GM19238 (cell line): Measurements from ENCODE around the gene ATP1A2.
A peak's percentile ranks its signal among the peaks of the same experiment; 100 is the strongest.

ENCODE experiments used
- DNase-seq: peaks from one replicate; pipeline ENCODE4 v3.0.0; 2011; ENCODE audit warnings: low spot score; ENCODE audit not compliant: insufficient read length

Gene ATP1A2

GRCh38 chr1:160115545-160116282 lies at the start of gene ATP1A2:
Gene ATP1A2 (plus strand): TSS chr1:160115759. CDS start chr1:160115862, 103 bp downstream.
- no peak for DNase-seq

GRCh38 chr1:160066829-160067745 lies 48.5 kb upstream of the ATP1A2 start:
- DNase-seq, result no peak

- DNase-seq, result no peak
These were observed 47.3 kb upstream of the ATP1A2 start for GRCh38 chr1:160068225-160068624.

GRCh38 chr1:160069460-160070231 lies 45.9 kb upstream of the ATP1A2 start, which contains the start of gene KCNJ10:
Gene KCNJ10 (minus strand): TSS chr1:160070160. CDS start chr1:160042532, 27,628 bp downstream.
- DNase-seq, result no peak

- DNase-seq, result peak; percentile 59
These were observed 45.1 kb upstream of the ATP1A2 start for GRCh38 chr1:160070243-160071163.

DNA sequence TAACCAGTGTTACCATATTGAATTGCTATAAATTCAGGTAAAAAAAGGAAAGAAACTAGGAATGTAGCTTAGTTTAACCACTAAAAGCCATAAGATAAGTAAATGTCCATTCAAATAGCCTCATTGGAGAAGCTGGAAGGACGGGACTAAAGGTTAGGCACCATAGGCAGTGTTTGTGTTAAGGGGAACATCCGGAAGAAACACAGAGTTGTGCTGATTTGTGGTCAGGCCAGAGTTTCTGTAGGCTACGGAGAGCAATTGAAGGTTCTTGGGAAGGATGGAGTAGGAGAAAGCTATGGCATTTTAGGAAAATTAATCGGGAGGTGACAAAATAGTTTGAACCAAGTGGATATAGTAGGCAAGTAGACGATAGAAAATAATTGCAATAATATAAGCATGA lies 44.3 kb upstream of the ATP1A2 start:
- DNase-seq, result no peak

- no peak for DNase-seq
These were observed 40.7 kb upstream of the ATP1A2 start for GRCh38 chr1:160074865-160075264.

- no peak for DNase-seq
These were observed 39.7 kb upstream of the ATP1A2 start for GRCh38 chr1:160075836-160076235.

DNA sequence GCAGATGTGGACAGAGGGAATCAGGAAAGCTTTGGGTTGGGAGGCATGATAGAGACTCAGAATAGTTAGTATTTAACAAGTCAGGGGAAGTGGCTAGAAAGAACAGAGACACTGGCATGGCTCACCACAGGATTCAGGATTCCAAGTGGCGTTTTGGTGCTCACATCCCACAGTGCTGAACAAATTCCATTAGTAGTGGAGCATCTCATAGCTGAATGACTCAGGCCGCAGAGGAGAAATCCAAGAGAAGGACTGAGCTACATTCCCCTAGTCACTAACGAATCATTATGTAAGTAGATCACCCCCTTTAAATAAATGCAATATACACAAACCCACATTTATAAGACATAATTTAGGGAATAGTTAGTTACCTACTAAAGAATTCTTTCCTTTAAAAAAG lies 39.3 kb upstream of the ATP1A2 start:
- DNase-seq, result no peak

DNA sequence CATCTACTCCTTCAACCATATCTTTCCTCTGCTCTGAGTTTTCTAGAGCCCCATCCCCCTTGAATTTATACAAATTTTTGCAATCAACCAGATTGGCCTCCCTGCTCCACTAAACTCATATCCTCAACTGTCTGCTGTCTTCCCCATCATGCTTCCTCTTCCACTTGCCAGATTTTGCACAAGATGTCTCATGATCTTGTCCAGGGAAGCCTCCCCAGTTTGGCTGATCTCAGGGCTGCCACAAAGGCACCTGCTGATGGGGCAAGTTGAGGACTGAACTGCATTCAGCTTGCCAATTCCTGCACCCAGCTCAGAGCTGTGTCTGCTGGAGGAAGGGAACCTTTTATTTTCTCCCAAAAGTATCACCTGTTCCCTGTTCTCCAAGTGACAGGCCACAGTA lies 38.1 kb upstream of the ATP1A2 start:
- no peak for DNase-seq

DNA sequence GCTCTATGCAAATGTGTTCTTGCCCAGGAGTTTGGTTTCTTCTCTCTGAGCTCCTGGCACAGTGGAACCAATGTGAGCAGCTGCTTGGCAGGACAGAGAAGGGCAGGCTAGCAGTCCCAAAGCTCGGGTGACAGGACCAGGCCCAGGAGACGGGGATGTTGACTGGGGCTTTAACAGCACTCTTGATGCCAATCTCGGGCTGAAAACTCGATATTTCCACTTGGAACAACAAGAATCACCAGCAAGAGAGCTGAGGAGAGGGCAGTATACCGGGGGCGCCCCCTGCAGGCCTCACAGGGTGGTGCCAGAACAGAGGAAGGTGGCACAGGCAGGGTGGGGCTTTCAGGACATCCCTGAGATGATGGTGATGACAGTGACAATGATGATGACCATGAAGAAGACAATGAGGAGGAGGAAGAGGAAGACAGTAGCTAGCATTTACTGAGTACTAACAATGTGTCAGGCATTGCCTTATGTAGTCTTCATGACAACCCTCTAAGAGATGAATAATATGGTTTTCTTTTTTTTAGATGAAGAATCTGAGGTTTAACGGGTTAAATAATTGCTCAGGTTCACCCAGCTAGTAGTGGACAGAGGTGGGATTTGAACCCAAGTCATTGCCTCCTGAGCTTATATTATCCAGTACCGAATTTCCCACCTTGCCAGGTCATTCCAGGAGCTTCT lies 36.9 kb upstream of the ATP1A2 start:
- DNase-seq, result peak; percentile 64

GRCh38 chr1:160079448-160079847 lies 36.1 kb upstream of the ATP1A2 start:
- DNase-seq, result no peak

DNA sequence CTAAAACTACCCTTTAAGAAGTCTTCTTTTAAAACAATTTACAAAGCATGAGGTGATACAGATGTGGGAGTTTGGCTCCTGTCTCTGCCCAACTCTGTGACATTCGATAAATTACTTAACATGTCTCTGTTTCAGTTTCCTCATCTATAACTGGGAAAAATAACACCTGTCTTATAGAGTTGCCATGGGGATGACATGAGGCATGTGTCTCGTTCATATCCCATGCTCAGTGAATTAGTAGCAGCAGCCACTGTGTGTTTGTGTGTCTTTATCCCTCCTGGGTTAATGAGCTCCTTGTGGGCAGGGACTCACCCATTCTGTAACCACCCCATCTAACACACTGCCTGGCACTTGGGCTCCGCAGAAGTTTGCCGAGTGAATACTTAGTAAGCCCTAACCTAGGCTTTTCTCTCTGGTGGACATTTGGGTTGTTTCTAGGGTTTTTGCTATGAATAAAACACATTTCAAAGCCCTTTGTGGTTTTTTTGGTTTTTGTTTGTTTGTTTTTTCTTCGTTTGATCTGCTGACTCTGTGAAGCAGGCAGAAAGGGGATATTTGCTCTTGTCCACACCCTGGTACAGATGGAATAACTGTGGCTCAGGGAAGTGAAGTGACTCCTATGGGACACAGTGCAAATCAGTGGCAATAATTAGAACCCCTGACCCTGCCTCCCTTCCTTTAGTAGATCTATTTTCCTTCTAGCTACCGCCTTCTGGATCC lies 35.0 kb upstream of the ATP1A2 start:
- DNase-seq, result no peak

DNA sequence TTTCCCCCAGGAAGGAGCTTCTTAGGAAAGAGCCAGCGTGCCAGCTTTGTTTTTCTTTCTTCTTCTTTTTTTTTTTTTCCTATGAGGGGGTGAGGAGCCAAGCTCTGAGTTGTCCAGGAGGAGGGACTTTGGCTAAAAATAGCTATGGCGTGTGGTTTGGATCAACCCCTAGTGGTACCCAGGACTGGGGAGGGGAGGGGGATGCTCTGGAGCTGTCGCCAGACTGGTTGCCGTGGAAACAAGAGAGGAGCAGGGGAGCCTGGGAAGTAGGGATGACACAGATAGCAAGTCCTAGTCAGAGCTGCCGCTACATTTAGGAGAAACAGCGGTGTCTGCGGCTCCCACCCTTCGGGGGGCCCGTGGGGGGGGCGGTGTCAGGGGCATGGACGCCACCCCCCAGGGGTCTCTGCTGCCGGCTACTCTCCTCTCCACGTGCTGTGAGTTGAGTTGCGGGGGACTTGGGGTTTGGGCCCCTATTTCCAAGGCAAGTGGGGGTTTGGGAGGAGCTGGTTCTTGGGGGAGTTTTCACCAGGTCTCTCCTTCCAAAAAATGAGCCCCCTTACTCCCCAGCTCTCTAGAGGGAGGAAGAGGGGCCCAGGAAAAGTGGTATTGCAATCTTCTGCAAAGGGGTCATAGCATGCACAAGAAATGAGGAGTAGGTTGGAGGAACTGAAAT lies 34.2 kb upstream of the ATP1A2 start, which contains the start of gene KCNJ9:
KCNJ9 (plus strand) TSS at position 278 of the 676 bp plus-strand sequence. CDS start 2,493 bp downstream, outside the sequence.
- no peak for DNase-seq

DNA sequence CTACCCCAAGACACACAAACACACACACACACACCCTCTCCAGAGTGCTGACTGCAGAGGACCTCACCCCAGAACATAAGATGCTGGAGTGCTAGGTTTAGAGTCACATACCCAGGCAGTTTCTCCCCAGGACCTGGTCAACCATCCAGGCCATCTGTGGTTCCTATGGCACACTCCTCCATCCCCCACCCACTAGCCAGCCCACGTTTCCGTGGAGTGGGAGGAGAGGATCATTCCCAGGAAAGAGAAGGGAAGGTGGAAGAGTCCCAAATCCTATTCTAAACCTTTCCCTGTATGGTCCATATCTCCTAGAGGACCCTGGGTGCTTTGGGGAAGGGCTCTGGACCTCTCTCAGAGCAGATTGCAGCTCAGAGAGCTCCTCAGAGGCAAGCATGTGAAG lies 33.1 kb upstream of the ATP1A2 start:
- no peak for DNase-seq

GRCh38 chr1:160082926-160083325 lies 32.6 kb upstream of the ATP1A2 start:
- no peak for DNase-seq

- DNase-seq, result peak; percentile 80
These were observed 31.4 kb upstream of the ATP1A2 start for GRCh38 chr1:160083968-160084770.
